Stomach smooth muscle (tissue), 2 donors: Measurements from ENCODE around the gene ZBED1.
"Not testable (repeated sequence)": the region's sequence is repeated elsewhere in the genome, so short reads cannot be mapped to it uniquely, and the experiment has no call there.

Source experiments
- H3K27ac ChIP-seq: one replicate; pipeline ENCODE4 v1.7.0; 2013; ENCODE audit warnings: mild to moderate bottlenecking, low read length, inconsistent platforms
- H3K27me3 ChIP-seq, 2 donors: one replicate each; pipeline ENCODE4 v1.7.0; 2013; ENCODE audit warnings: low read length in 2 of 2; ENCODE audit not compliant: insufficient read depth in 2 of 2, control insufficient read depth in 1 of 2
- H3K36me3 ChIP-seq, 2 donors: one replicate each; pipeline ENCODE4 v1.7.0; 2013; ENCODE audit warnings: low read length in 2 of 2; ENCODE audit not compliant: control insufficient read depth in 2 of 2, insufficient read depth in 2 of 2
- H3K4me1 ChIP-seq: one replicate; pipeline ENCODE4 v1.7.0; 2013; ENCODE audit warnings: low read length; ENCODE audit not compliant: control insufficient read depth, insufficient read depth
- H3K4me3 ChIP-seq, 2 donors: one replicate each; pipeline ENCODE4 v1.7.0; 2013; ENCODE audit warnings: low read length in 2 of 2
- H3K9ac ChIP-seq, 2 donors: one replicate each; pipeline ENCODE4 v1.7.0; 2013; ENCODE audit warnings: low read length in 2 of 2, mild to moderate bottlenecking in 1 of 2
- H3K9me3 ChIP-seq, 2 donors: one replicate each; pipeline ENCODE4 v1.7.0; 2013; ENCODE audit warnings: low read length in 2 of 2; ENCODE audit not compliant: control insufficient read depth in 2 of 2
- donor health status: healthy.
- donor health status: Pancreatic carcinoma.

Gene ZBED1

GRCh38 chrX:2484256-2484655, 16.5 kb downstream of the ZBED1 start:
- Histone ChIP-seq H3K36me3 (peaks cover 11 to 16% of the 10 kb centered on the region in 2 donors), H3K27ac (peak overlapping the region; percentile 26), H3K9ac (peak overlapping the region in 1 of 2 donors; percentile 5), H3K4me1 (peaks cover 7% of the 10 kb centered on the region), H3K27me3 (no peaks in the 10 kb centered on the region), H3K4me3 (peak overlapping the region; percentile 28 to 65), H3K9me3 (no peaks in the 10 kb centered on the region)

- H3K27ac ChIP-seq = peak overlapping the region; percentile 26
- H3K9ac ChIP-seq = no peak overlapping the region
- H3K27me3 ChIP-seq = no peaks in the 10 kb centered on the region
- peaks cover 7% of the 10 kb centered on the region for H3K4me1 ChIP-seq
- peaks cover 8 to 11% of the 10 kb centered on the region in 2 donors for H3K36me3 ChIP-seq
- H3K4me3 ChIP-seq = peak overlapping the region in 1 of 2 donors; percentile 65
- H3K9me3 ChIP-seq = no peaks in the 10 kb centered on the region
These were observed 17.2 kb downstream of the ZBED1 start for GRCh38 chrX:2483398-2484060.

- not testable (repeated sequence) for H3K36me3 ChIP-seq, H3K27ac ChIP-seq, H3K4me1 ChIP-seq, H3K27me3 ChIP-seq, H3K4me3 ChIP-seq, H3K9me3 ChIP-seq, H3K9ac ChIP-seq
These were observed 19.2 kb downstream of the ZBED1 start for GRCh38 chrX:2481597-2481996.

- not testable (repeated sequence) for H3K36me3 ChIP-seq, H3K9ac ChIP-seq, H3K27me3 ChIP-seq, H3K4me3 ChIP-seq, H3K9me3 ChIP-seq, H3K4me1 ChIP-seq, H3K27ac ChIP-seq
These were observed 20.8 kb downstream of the ZBED1 start for GRCh38 chrX:2479982-2480381.

GRCh38 chrX:2479420-2479780, 21.4 kb downstream of the ZBED1 start:
- no peak overlapping the region for H3K4me3 ChIP-seq
- no peak overlapping the region for H3K9ac ChIP-seq
- peaks cover 0 to 3% of the 10 kb centered on the region in 2 donors for H3K36me3 ChIP-seq
- H3K27ac ChIP-seq = no peak overlapping the region
- H3K4me1 ChIP-seq = no peaks in the 10 kb centered on the region
- H3K9me3 ChIP-seq = no peaks in the 10 kb centered on the region
- no peaks in the 10 kb centered on the region for H3K27me3 ChIP-seq

GRCh38 chrX:2478546-2479419, 22.0 kb downstream of the ZBED1 start:
- Histone ChIP-seq H3K4me1 (no peaks in the 10 kb centered on the region), H3K4me3 (no peak overlapping the region), H3K36me3 (peaks cover 0 to 3% of the 10 kb centered on the region in 2 donors), H3K27me3 (no peaks in the 10 kb centered on the region), H3K9me3 (no peaks in the 10 kb centered on the region), H3K27ac (no peak overlapping the region), H3K9ac (no peak overlapping the region)

- not testable (repeated sequence) for H3K27me3 ChIP-seq, H3K36me3 ChIP-seq, H3K4me3 ChIP-seq, H3K4me1 ChIP-seq, H3K9ac ChIP-seq, H3K9me3 ChIP-seq, H3K27ac ChIP-seq
These were observed 23.5 kb downstream of the ZBED1 start for GRCh38 chrX:2477313-2477712.

GRCh38 chrX:2474963-2475726, 25.6 kb downstream of the ZBED1 start:
- Histone ChIP-seq H3K4me3 (no peak overlapping the region), H3K36me3 (peaks cover 0 to 3% of the 10 kb centered on the region in 2 donors), H3K27ac (no peak overlapping the region), H3K9ac (no peak overlapping the region), H3K9me3 (no peaks in the 10 kb centered on the region), H3K27me3 (no peaks in the 10 kb centered on the region), H3K4me1 (no peaks in the 10 kb centered on the region)

GRCh38 chrX:2474280-2474962, 26.4 kb downstream of the ZBED1 start:
- H3K4me3 ChIP-seq = no peak overlapping the region
- H3K4me1 ChIP-seq = no peaks in the 10 kb centered on the region
- H3K36me3 ChIP-seq = peaks cover 0 to 3% of the 10 kb centered on the region in 2 donors
- no peak overlapping the region for H3K9ac ChIP-seq
- no peaks in the 10 kb centered on the region for H3K27me3 ChIP-seq
- H3K27ac ChIP-seq = no peak overlapping the region
- no peaks in the 10 kb centered on the region for H3K9me3 ChIP-seq

GRCh38 chrX:2473064-2473463, 27.7 kb downstream of the ZBED1 start:
- H3K9ac ChIP-seq, H3K9me3 ChIP-seq, H3K4me3 ChIP-seq, H3K27ac ChIP-seq, H3K27me3 ChIP-seq, H3K36me3 ChIP-seq, H3K4me1 ChIP-seq: not testable (repeated sequence)
